Urinary bladder (tissue), 4 donors: ENCODE data around the gene NDUFAF2. TPM values are rescaled to one million over a fixed set of nuclear protein-coding genes. Genes with fewer than 3 reads are reported as not detected.

Experiments
- DNase-seq: peaks from one replicate; pipeline ENCODE4 v3.0.0-alpha.2; 2015; ENCODE audit errors: extremely low spot score
- H3K27ac ChIP-seq: one replicate; pipeline ENCODE4 v1.5.1; 2013; ENCODE audit warnings: low read depth, mild to moderate bottlenecking, moderate library complexity
- H3K36me3 ChIP-seq: one replicate; pipeline ENCODE4 v1.6.1; 2013; ENCODE audit warnings: mild to moderate bottlenecking, moderate library complexity; ENCODE audit not compliant: insufficient read depth
- H3K4me1 ChIP-seq: one replicate; pipeline ENCODE4 v1.6.1; 2013; ENCODE audit warnings: mild to moderate bottlenecking, moderate library complexity; ENCODE audit not compliant: insufficient read depth
- H3K4me3 ChIP-seq: one replicate; pipeline ENCODE4 v1.5.1; 2013; ENCODE audit warnings: low read depth, low read length
- WGBS: extraction: QIAGEN DNeasy Blood & Tissue Kit; methylation state at CpG from one replicate; pipeline ENCODE4 v1.1.7; 2013; 5-methylcytosine and 5-hydroxymethylcytosine counted together
- polyA plus RNA-seq: library from polyadenylated mRNA; stranded (reverse); fragments of 200-250 nt; gene quantifications from one replicate; pipeline ENCODE4 v1.2.3, GENCODE V29; 2013
- total RNA-seq: library from RNA; depleted of rRNA; stranded (reverse); fragments of >200 nt; gene quantifications from one replicate; pipeline ENCODE4 v1.2.3, GENCODE V29; 2014
- donor health status: healthy with polysubstance abuse.
- donor health status: healthy.

Gene NDUFAF2
- total and polyA plus RNA-seq, 2 donors = 23.8 to 49.8 TPM

DNA sequence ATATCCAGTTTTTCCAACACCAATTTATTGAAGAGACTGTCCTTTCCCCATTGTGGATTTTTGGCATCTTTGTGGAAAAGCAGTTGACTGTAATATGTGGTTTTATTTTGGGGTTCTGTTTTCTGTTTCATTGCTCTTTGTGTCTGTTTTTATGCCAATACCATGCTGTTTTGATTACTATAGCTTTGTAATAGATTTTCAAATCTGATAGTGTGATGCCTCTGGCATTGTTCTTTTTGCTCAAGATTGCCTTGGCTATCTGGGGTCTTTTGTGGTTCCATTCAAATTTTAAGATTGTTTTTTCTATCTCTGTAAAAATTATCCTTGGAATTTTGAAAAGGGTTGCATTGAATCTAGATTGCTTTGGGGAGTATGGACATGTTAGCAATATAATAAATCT, 99.5 kb downstream of the NDUFAF2 start:
- H3K4me1 ChIP-seq = no peaks in the 10 kb centered on the region
- no peaks in the 10 kb centered on the region for H3K36me3 ChIP-seq
- H3K4me3 ChIP-seq = no peak overlapping the region
- H3K27ac ChIP-seq = no peak overlapping the region
- DNase-seq = no peak

DNA sequence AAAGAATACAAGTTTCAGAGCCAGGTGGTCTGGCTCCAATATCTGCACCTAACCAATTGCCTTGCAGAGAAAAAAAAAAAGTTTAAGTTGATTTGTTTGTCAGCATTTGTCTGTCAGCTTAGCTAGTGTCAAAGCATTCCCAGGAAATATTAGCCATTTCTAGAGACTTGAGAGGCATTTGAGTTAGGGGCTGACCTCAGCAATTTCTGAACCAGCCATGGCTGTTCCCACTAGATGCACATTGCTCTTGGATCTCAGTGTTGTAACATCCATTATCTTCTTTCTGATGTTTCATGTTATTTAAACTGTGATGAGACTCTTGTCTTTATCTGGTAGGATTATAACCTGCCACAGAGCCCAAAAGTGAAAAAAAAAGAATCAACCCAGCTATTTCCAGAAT, 102.3 kb downstream of the NDUFAF2 start:
- no peak overlapping the region for H3K4me3 ChIP-seq
- H3K4me1 ChIP-seq = no peaks in the 10 kb centered on the region
- no peak for DNase-seq
- no peaks in the 10 kb centered on the region for H3K36me3 ChIP-seq
- no peak overlapping the region for H3K27ac ChIP-seq

DNA sequence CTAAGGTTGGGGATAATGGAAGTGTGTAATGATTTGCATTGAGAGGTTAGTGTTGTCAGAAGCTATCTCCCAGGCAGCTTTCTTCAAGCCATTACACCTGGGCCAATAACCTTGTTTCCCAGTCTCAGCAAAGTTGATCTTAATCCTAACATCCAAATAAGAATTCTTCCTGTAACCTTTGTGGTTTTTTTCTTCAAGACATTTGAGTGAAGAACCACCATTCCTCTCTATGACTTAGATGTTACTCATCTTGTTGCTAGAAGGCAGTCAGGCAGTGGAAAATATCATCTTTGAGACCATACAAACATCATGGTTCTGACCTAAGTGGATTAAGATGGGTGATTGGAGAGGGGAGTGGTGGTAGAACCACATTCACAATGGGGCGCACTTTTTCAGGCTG, 103.5 kb downstream of the NDUFAF2 start:
- no peak overlapping the region for H3K4me3 ChIP-seq
- no peak overlapping the region for H3K27ac ChIP-seq
- WGBS = 0% methylated on average over 1 of the region's 1 CpG
- DNase-seq = no peak
- no peaks in the 10 kb centered on the region for H3K4me1 ChIP-seq
- H3K36me3 ChIP-seq = no peaks in the 10 kb centered on the region

- 99% methylated on average over 1 of the region's 1 CpG for WGBS
- Histone ChIP-seq H3K4me1 (no peaks in the 10 kb centered on the region), H3K4me3 (no peak overlapping the region), H3K36me3 (no peaks in the 10 kb centered on the region), H3K27ac (no peak overlapping the region)
- DNase-seq = no peak
These were observed 105.3 kb downstream of the NDUFAF2 start for GRCh38 chr5:61050292-61050691.

DNA sequence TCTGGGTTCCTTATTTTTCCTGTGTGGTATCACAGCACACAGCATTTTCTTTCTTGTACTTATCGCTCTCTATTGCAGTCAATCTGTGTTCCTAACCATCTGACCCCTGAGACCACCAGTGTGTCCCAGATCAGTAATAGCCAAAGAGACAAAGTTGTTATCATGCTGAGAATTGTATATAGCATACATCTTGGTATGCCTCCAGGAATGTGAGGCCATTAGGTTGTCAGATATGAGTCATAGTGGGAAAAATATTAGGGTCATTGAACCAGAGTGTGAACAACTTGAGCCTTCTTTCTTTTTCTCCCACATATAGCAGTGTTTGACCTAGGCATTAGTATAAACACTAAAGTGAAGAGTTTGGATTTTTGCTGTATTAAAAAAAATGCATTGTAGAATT, 106.3 kb downstream of the NDUFAF2 start:
- no peaks in the 10 kb centered on the region for H3K36me3 ChIP-seq
- no peak overlapping the region for H3K27ac ChIP-seq
- H3K4me3 ChIP-seq = no peak overlapping the region
- DNase-seq = no peak
- H3K4me1 ChIP-seq = no peaks in the 10 kb centered on the region
- 89% methylated on average over 1 of the region's 1 CpG for WGBS

GRCh38 chr5:61052882-61053281, 107.9 kb downstream of the NDUFAF2 start:
- 92% methylated on average over 2 of the region's 2 CpGs for WGBS

GRCh38 chr5:61053937-61054336, 108.9 kb downstream of the NDUFAF2 start:
- DNase-seq = no peak
- 42% methylated on average over 2 of the region's 2 CpGs for WGBS

More at GRCh38 chr5:61052882-61053281, 107.9 kb downstream of the NDUFAF2 start:
- no peaks in the 10 kb centered on the region for H3K4me1 ChIP-seq
- H3K36me3 ChIP-seq = no peaks in the 10 kb centered on the region
- no peak for DNase-seq
- H3K4me3 ChIP-seq = no peak overlapping the region
- H3K27ac ChIP-seq = no peak overlapping the region

GRCh38 chr5:61055434-61056006, 110.5 kb downstream of the NDUFAF2 start:
- Histone ChIP-seq H3K4me3 (no peak overlapping the region), H3K4me1 (no peaks in the 10 kb centered on the region), H3K36me3 (no peaks in the 10 kb centered on the region), H3K27ac (no peak overlapping the region)
- peak; percentile 25 for DNase-seq

More at GRCh38 chr5:61053937-61054336, 108.9 kb downstream of the NDUFAF2 start:
- no peak overlapping the region for H3K4me3 ChIP-seq
- no peaks in the 10 kb centered on the region for H3K36me3 ChIP-seq
- no peaks in the 10 kb centered on the region for H3K4me1 ChIP-seq
- no peak overlapping the region for H3K27ac ChIP-seq

DNA sequence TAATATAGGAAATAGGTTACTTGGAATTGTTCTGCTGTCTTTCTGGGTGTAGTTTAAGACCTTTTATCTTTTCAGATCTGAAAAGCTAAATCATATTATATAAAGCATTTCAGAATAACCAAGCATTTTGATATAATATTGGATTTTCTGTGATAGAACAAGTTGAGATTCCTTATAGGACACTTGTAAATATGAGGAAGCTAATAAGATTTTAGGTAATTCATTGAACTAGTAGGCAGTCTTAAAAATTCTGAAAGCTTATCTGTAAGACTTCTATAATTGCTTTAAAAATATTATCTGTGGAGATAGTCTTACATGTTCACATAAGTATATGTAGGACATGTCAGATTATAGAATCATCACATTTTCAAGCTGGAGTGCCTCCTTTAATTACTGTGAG, 114.5 kb downstream of the NDUFAF2 start:
- no peaks in the 10 kb centered on the region for H3K4me1 ChIP-seq
- no peak for DNase-seq
- H3K27ac ChIP-seq = no peak overlapping the region
- no peak overlapping the region for H3K4me3 ChIP-seq
- no peaks in the 10 kb centered on the region for H3K36me3 ChIP-seq

DNA sequence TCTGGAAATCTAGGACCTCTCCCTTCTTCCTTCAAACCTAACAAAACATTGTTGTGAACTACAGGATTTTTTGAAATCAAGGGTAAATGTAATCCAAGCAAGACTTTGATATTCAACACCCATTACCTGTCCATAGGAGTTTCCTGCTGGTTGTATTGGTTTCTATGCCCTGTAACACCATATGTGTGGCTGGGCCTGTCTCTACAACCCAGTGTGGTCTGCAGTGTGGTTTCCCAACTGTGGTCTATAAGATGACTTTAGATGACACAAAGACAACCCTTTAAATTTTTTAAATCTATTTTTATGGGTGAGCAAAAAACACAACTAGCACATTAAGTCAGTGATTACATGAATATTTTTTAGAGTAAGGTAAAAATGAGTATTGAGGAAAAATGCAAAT, 124.1 kb downstream of the NDUFAF2 start:
- no peak for DNase-seq
- Histone ChIP-seq H3K36me3 (no peaks in the 10 kb centered on the region), H3K4me1 (no peaks in the 10 kb centered on the region), H3K4me3 (no peak overlapping the region), H3K27ac (no peak overlapping the region)

DNA sequence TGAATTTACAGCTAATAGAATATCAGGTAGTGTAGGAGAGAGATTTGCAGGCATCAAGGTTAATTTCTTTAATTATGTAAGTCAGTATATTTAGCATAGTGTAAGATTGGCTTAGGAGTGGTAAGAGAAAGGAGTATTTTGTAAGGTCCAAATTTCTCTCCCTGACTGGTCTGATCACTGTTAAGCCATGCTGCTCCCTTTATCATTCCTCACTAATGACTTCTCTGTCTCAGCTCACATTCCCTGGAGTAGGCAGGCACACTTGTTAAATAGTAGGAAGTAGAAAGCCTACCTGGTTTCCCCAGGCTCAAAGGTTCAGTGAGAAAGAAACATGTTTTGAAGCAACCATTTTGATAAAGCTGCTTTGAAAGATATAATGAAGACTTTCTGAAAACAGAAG, 126.5 kb downstream of the NDUFAF2 start:
- Histone ChIP-seq H3K4me3 (no peak overlapping the region), H3K4me1 (no peaks in the 10 kb centered on the region), H3K27ac (no peak overlapping the region), H3K36me3 (no peaks in the 10 kb centered on the region)
- no peak for DNase-seq

GRCh38 chr5:61076626-61077025, 131.6 kb downstream of the NDUFAF2 start:
- no peaks in the 10 kb centered on the region for H3K36me3 ChIP-seq
- no peak overlapping the region for H3K4me3 ChIP-seq
- no peak for DNase-seq
- no peaks in the 10 kb centered on the region for H3K4me1 ChIP-seq
- no peak overlapping the region for H3K27ac ChIP-seq
- WGBS = 82% methylated on average over 1 of the region's 1 CpG

DNA sequence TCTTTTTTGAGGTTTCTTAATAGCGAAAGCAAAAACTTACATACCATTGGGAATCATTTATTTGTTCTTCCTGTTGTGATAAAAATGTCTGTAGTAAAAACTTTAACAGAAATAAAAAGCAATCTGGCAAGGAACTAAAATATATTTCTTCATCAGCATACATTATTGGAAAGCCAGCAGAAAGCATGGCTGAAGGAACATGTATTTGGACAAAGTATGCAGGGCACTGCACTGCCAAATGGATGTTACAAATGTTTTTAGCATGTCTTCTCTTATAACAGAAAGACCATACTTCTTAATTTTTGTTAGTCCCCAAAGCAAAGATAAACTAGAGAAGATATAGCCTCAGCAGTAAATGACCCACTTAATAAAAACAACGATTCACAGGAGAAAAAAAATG, 136.7 kb downstream of the NDUFAF2 start:
- Histone ChIP-seq H3K27ac (no peak overlapping the region), H3K4me1 (no peaks in the 10 kb centered on the region), H3K36me3 (no peaks in the 10 kb centered on the region), H3K4me3 (no peak overlapping the region)
- no peak for DNase-seq
- 79% methylated on average over 2 of the region's 2 CpGs for WGBS

DNA sequence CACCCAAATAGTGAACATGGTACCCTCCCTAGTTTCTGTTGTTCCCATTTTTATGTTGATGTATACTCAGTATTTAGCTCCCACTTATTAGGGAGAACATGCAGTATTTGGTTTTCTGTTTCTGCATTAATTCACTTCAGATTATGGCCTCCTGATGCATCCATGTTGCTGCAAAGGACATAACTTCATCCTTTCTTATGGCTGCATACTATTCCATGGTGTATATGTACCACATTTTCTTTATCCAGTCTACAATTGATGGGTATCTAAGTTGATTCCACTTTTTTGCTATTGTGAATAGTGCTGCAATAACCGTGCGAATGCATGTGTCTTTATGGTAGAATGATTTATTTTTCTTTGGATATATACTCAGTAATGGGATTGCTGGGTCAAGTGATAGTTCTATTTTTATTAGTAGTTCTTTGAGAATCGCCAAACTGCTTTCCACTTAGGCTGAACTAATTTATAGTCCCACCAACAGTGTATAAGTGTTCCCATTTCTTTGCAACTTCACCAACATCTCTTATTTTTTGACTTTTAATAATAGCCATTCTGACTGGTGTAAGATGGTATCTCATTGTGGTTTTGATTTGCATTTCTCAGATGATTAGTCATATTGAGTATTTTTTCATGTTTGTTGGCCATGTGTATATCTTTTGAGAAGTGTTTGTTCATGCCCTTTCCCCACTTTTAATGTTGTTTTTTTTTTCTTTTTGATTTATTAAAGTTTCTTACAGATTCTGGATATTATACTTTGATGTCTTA, 137.7 kb downstream of the NDUFAF2 start:
- no peak for DNase-seq
- Histone ChIP-seq H3K4me1 (no peaks in the 10 kb centered on the region), H3K36me3 (no peaks in the 10 kb centered on the region), H3K4me3 (no peak overlapping the region), H3K27ac (no peak overlapping the region)
- WGBS = 97% methylated on average over 3 of the region's 3 CpGs

DNA sequence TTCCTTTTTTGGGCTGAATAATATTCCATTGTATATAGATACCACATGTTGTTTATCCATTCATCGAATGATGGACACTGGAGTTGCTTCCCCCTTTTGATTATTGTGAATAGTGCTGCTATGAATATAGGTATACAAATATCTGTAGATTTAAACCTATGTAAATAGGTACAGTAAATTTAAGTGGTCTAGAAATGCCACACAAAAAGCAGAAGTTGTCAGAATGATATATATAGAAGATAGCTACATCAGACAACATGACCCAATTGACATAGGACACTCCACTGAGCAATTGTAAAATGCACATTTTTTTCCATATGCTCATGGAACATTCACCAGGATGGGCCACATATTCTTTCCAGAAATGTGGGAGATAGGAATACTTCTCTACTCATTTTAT, 139.7 kb downstream of the NDUFAF2 start:
- H3K4me1 ChIP-seq = no peaks in the 10 kb centered on the region
- no peaks in the 10 kb centered on the region for H3K36me3 ChIP-seq
- H3K4me3 ChIP-seq = no peak overlapping the region
- H3K27ac ChIP-seq = no peak overlapping the region
- WGBS = 96% methylated on average over 1 of the region's 1 CpG
- DNase-seq = no peak
